Measurements from ENCODE around the gene MAGEF1. TPM values are rescaled to one million over a fixed set of nuclear protein-coding genes. Genes with fewer than 3 reads are reported as not detected.

The MAGEF1 gene
- total RNA-seq, 2 experiments from 2014 or later: 5.8 to 6.1 TPM

GRCh38 chr3:184680385-184681345 is 31.2 kb downstream of the MAGEF1 start:
- ATAC-seq (ENCODE audit: poor library complexity) (no peak), DNase-seq (no peak)
- Mint-ChIP-seq H3K9me3 (no peaks in the 10 kb centered on the region), H3K27ac (no peak overlapping the region), H3K36me3 (ENCODE audit: low read depth) (no peaks in the 10 kb centered on the region), H3K27me3 (peaks cover 7% of the 10 kb centered on the region), H3K4me1 (ENCODE audit: low read depth) (no peaks in the 10 kb centered on the region), H3K4me3 (no peak overlapping the region)
- Histone ChIP-seq H3K9me3 (ENCODE audit: control insufficient read depth in 1 of 2, insufficient read depth in 1 of 2, low read length in 2 of 2) (peaks cover 0 to 9% of the 10 kb centered on the region in 2 experiments), H3K27ac (ENCODE audit: low read depth in 1 of 2, low read length in 2 of 2) (no peak overlapping the region), H3K4me3 (ENCODE audit: low read length) (no peak overlapping the region), H3K4me1 (ENCODE audit: insufficient read depth, low read length) (peaks cover 4% of the 10 kb centered on the region), H3K27me3 (ENCODE audit: control insufficient read depth in 1 of 2, insufficient read depth in 2 of 2, low read length in 2 of 2) (peaks cover 0 to 6% of the 10 kb centered on the region in 2 experiments), H3K36me3 (ENCODE audit: insufficient read depth, low read length) (no peaks in the 10 kb centered on the region)
- POLR2A ChIA-PET: no interaction called here
- CTCF ChIA-PET: interaction anchor here (0.6 kb wide), 1 partner anchor 10 kb away, joined by 4 read pairs; no protein-coding TSS in a partner anchor
- intact Hi-C loops (cut with DNase I, micrococcal nuclease): no loop called here
- TF ChIP-seq CTCF (IDR thresholded peaks at IDR 0.05): no peak

- H3K9me3 Mint-ChIP-seq: no peaks in the 10 kb centered on the region
- POLR2A ChIA-PET: no interaction called here
- ATAC-seq (ENCODE audit: poor library complexity): no peak
- Histone ChIP-seq H3K9me3 (ENCODE audit: control insufficient read depth in 1 of 2, insufficient read depth in 1 of 2, low read length in 2 of 2) (peaks cover 0 to 6% of the 10 kb centered on the region in 2 experiments), H3K27me3 (ENCODE audit: control insufficient read depth in 1 of 2, insufficient read depth in 2 of 2, low read length in 2 of 2) (peaks cover 0 to 6% of the 10 kb centered on the region in 2 experiments), H3K4me1 (ENCODE audit: insufficient read depth, low read length) (peaks cover 4% of the 10 kb centered on the region), H3K27ac (ENCODE audit: low read depth in 1 of 2, low read length in 2 of 2) (no peak overlapping the region), H3K36me3 (ENCODE audit: insufficient read depth, low read length) (no peaks in the 10 kb centered on the region), H3K4me3 (ENCODE audit: low read length) (no peak overlapping the region)
- no peak for DNase-seq
- H3K27me3 Mint-ChIP-seq: peaks cover 9% of the 10 kb centered on the region
- H3K4me1 Mint-ChIP-seq (ENCODE audit: low read depth): no peaks in the 10 kb centered on the region
- intact Hi-C loops (cut with DNase I, micrococcal nuclease): no loop called here
- H3K27ac Mint-ChIP-seq: no peak overlapping the region
- TF ChIP-seq CTCF (IDR thresholded peaks at IDR 0.05): no peak
- CTCF ChIA-PET: no interaction called here
- H3K4me3 Mint-ChIP-seq: no peak overlapping the region
- H3K36me3 Mint-ChIP-seq (ENCODE audit: low read depth): no peaks in the 10 kb centered on the region
Observed at GRCh38 chr3:184679056-184679816, 32.6 kb downstream of the MAGEF1 start.

GRCh38 chr3:184678317-184679055 is 33.4 kb downstream of the MAGEF1 start:
- DNase-seq (no peak), ATAC-seq (ENCODE audit: poor library complexity) (no peak)
- H3K36me3 Mint-ChIP-seq (ENCODE audit: low read depth): no peaks in the 10 kb centered on the region
- no peaks in the 10 kb centered on the region for H3K9me3 Mint-ChIP-seq
- TF ChIP-seq CTCF (IDR thresholded peaks at IDR 0.05): no peak
- H3K4me1 ChIP-seq (ENCODE audit: insufficient read depth, low read length): peaks cover 4% of the 10 kb centered on the region
- no peaks in the 10 kb centered on the region for H3K4me1 Mint-ChIP-seq (ENCODE audit: low read depth)
- H3K4me3 ChIP-seq (ENCODE audit: low read length): no peak overlapping the region
- no peaks in the 10 kb centered on the region for H3K36me3 ChIP-seq (ENCODE audit: insufficient read depth, low read length)
- CTCF ChIA-PET: no interaction called here
- no peak overlapping the region for H3K27ac Mint-ChIP-seq
- peaks cover 0 to 6% of the 10 kb centered on the region in 2 experiments for H3K27me3 ChIP-seq (ENCODE audit: control insufficient read depth in 1 of 2, insufficient read depth in 2 of 2, low read length in 2 of 2)
- H3K27me3 Mint-ChIP-seq: peaks cover 9% of the 10 kb centered on the region
- intact Hi-C loops (cut with DNase I, micrococcal nuclease): no loop called here
- H3K27ac ChIP-seq (ENCODE audit: low read depth in 1 of 2, low read length in 2 of 2): no peak overlapping the region
- POLR2A ChIA-PET: no interaction called here
- H3K9me3 ChIP-seq (ENCODE audit: control insufficient read depth in 1 of 2, insufficient read depth in 1 of 2, low read length in 2 of 2): no peaks in the 10 kb centered on the region
- no peak overlapping the region for H3K4me3 Mint-ChIP-seq
